HG03442 (cell line): ENCODE measurements around the gene UQCRQ.

ENCODE experiments used
- ATAC-seq: cut with Tn5 transposase; IDR thresholded peaks from one replicate; pipeline ENCODE4 v1.9.1; 2021; ENCODE audit warnings: mild to moderate bottlenecking, moderate library complexity; ENCODE audit not compliant: unreplicated experiment

The UQCRQ gene

DNA sequence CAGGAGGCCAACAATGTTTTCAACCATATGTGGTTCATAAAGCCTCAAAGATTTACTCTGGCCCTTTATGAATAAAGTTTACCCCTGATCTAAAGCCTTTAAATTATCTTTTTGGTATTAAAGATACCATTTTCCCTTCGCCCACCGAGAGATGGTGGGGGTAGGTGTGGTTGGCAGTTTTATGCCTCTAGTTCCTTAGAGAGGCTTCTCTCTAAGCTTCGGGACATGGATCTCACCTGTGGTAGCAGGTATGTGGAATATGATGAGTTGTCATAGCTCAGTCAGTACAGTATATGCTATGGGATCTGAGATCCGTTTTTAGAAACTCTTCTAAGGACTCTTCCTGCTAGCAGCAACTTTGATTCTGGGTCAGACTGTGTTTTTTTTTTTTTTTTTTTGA lies 2.3 kb downstream of the UQCRQ start:
- no peak for ATAC-seq

DNA sequence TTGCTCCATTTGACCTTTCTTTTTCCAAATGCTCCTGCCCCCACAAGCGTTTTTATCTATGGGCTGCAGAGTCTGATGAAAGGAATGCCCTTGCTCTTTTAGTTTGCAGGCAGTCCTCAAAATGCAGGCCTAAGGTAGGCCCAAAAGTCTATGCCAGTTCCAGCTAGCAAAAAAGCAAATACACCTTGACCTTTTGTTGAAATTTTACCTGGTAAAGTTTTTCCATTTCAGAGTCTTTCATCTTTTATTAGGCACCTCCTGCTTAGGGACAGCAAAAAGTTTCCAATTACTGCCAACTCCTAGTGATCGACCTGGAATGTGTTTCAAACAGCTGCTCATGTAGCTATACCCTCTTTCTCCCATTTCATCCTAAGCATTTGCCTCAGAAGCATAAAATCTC lies 4.4 kb downstream of the UQCRQ start:
- ATAC-seq, result no peak

DNA sequence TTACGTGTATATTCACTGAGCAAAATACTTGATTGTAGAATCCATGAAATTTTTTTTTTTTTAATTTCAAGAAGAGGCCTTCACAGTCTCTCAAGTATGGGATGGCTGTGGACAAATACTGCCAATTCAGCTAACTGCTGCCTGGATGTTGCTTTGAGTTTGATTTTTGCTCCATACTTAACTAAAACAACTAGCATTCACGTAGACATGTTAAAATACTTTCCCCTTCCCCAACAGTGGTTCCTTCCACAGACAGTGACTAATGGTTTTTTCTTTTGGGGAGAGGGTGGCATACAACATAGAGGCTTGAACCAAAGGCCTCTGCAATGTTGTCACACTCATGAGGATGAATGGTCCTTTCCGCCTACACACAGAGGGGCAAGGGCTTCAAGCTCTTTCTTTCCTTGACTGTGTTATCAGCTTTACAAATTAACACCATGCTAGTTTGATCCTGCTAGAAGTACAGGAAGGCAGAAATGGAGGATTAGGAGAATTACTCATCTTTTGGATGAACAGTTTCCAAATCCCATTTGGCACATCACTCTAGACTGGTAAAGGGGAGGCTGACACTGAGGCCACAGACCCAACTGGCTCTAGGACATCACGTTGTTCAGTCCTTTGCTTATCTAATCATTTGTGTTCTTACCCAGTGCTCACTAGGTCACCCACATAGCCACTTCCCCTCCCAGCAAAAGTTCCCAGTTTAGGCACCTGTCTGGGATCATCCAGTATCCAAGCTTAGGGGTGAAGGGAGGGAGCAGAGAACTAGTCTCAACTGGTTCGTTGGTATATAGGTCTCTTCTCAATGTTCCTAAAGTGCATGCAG lies 5.2 kb downstream of the UQCRQ start:
- no peak for ATAC-seq

DNA sequence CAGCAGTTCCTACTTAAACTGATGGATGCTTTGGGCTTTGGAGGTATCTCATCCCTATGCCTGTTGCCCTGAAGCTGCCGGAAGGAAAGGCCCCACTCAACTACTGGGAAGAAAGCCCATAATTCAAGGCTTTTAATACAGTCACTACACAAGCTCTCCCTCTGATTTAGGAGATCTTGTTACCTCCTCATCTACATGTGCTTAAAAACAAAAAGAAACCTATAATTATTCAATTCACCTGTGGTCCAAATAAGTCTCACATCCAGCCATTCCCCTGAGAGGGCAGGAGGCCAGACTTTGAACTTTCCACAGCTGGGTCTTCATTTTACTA lies 6.3 kb downstream of the UQCRQ start:
- ATAC-seq, result no peak

DNA sequence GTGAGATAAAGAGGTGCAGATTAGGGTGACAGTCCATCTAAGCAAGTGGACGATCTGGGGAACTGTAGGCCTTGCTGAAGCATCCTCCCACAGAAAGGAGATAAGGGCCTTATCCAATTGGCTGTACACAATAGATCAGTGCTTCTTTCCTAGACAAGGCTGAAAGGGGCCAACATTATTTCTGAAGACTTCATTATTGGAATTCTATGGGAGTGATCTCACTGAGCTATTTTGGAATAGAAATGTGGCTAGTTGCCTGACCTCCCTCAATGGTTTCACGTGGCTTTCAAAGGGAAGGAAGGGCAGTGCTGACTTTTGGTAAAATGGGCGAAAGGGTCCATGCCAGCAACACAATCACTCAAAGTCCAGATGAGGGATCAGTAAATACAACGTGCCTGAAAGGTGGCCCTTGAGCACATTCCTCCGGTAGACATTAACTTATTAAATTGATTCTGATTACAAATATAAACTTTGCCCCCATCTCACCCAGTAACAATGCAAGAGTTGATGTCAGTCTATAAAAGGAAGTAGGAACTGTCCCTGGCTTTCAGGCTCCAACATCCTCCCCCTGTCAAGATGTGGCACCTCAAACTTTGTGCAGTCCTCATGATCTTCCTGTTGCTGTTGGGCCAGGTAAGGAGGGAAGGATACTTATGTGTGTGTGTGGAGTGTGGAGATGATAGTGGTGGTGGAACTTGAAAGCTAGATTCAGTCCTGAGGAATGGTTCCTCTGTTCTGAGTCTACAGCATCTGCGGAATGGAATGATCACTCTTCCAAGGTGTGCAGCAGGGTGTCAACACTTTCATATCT lies 6.9 kb downstream of the UQCRQ start, which contains the start of gene LEAP2:
Gene LEAP2, plus strand, starts transcription at position 550 of the 811 bp plus-strand sequence. Its CDS starts 27 bp downstream, at position 577.
- no peak for ATAC-seq

DNA sequence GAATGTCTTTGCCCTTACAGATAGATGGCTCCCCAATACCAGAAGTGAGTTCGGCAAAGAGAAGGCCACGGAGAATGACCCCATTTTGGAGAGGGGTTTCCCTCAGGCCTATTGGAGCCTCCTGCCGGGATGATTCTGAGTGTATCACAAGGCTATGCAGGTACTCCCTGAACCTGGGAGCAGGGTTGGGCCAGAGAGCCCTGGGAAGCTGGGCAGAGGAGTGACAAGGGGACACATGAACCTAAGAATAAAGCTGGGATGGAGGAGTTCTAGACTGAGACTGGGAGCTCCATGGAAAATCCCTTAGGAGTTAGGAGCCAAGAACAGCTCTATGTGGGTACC lies 7.5 kb downstream of the UQCRQ start:
- ATAC-seq, result no peak

DNA sequence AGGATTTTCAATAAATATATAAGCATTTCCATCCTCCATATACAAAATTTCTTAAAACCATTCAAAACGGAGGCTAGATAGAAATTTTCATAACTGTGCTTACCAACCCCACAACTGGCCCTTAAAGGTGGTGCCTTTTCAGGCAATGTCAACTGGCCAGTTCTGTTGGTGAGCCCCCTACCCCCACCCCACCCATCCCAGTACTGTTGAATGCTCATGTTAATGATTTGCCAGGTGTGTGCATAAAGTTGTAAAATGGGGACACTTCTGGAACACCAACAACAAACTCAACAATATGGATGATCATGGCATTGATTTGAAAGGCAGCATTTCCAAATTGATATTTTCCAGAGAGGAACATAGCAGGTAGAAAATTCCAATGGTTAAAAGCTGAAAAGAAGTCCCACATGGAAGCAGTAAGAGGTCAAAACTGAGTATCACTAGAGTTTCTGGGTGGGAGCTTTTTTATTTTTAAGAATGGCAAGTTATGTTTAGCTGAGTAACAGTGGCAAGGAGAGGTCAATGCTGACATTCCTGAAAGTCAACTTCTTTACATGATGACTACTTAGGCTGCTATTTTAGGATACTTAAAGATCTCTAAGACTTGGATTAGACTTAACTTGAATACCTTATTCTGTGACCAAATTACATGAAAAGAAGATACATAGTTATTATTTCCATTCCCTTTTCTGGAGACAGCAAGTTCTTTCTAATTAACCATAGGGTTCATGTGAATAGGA lies 9.7 kb downstream of the UQCRQ start:
- no peak for ATAC-seq

DNA sequence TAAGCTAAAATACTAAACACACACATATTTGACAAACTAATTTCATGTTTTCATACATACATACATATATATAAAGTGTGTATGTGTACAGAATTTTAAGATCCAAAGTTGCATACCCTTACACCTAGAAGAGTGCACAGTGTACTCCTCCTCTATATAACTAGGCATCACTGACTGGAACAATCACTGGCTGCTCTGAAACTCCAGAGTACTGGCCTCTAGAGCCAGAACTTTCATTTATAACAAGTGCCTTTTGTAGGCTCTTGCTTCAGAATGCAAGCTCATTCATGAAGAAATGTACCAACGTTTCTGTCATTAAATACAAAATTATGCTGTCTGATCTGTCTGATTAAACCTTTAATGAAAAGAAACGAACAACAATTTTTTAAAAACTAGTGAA lies 11.0 kb downstream of the UQCRQ start:
- no peak for ATAC-seq

DNA sequence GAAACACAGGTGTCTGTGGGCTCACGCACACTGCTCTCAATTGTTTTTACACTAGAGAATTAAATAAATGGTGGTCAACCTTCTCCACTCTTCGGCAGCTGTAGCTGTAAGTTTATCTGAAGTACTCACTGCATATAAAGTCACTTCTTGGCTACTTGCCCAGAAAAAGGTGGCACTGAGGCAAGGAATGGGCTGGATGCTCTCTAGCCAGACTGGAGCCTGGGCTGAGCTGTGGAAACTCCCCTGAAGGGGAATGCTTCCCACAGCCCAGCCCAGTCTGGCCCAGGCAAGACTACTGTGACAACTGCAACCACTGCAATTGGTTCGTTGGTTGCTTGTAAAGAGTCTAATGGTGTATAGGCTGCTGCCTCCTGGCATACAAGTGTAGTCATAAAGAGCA lies 11.5 kb downstream of the UQCRQ start:
- no peak for ATAC-seq

DNA sequence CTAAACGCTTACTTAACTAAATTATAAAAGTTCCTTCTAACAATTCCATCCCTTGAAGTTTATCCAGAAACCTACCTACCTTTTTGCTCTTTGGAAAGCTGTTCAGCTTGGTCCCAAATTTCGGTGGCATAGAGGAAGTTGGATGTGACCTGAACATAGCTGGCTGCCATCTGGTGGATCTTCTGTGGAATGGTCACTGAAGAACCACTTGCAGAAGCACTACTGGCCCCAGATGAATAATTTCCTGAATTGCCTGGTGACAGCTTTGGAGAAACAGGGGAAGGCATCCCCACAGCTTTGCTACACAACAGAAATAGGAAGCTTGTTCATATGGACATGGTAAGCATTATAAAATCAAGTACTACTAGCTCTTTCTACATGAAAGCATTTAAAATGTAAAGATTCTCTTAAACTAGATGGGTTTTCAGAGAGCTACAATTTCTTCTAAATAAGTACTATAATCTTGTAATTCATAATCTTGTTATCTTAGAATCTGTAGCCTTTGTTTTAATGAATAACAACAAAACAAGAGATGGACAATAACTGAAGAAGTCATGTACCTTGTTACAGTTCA lies 16.9 kb downstream of the UQCRQ start:
- peak; percentile 59 for ATAC-seq

DNA sequence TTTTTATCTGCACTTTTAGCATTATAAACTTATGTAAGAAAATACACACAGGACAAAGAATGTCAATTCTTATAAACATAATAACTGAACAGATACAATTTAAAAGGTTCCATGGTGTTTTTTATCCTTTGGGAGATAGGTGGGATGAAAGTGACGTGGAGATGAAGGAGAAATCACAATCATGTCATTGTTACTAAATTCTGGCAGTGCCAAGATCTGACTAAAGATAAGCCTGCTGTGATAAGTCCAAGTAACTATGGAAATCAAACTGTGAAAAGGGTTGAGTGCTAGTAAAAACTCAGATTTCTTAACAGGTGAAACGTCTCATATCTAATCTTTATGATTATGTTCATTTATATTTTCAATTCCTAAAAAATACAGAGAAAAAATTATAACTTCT lies 18.1 kb downstream of the UQCRQ start:
- no peak for ATAC-seq

DNA sequence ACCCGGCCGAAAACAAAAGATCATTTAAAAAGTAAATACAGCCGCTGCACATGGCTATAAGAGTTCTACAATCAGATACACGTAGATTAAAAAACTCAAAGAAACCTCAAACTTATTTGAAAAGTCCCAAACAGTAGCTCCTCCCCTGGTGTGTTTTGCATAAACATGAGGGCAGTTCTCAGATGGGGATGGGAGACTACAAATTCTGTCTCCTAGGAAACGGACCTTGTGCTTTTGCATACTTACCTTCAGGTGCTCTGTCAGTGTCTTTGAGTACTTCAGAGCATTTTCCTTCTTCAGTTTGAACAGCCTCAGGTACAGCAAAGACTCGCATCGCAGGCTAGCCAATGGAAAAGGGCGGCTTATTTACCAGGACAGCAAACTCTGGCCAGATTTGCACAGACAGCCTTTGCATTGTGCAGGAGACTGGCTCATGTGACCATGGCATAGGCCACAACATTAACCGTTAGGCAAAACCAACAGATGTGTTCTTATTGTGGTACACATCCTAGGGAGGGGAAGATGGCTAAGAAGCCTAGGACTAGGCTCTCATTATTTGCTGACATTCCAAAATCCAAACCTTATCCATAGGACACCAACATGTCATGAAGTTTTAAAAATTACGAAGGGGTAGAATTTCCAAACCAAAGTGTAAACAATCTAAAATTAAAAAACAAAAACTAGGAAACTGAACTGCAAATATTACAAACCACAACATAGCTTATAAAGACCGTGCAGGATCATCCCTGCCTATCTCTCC lies 19.8 kb downstream of the UQCRQ start:
- no peak for ATAC-seq

DNA sequence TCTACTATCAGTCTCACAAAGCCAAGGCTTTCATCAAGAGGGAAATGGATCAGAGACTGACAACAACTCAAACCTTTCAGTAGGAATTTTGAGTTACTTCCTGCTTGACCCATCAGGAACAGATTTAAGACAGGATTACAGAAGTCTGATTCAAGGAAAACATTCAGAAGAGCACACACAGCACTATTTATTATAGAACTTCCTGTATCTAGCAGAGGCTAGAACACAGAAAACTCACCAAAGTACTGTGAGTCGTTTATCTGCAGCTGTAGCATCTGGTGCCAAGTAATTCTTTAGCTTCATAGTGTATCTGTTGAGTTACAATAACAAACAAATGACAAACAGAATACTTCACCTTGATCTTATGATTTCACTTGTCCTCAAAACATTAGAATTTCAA lies 20.8 kb downstream of the UQCRQ start:
- ATAC-seq, result no peak

DNA sequence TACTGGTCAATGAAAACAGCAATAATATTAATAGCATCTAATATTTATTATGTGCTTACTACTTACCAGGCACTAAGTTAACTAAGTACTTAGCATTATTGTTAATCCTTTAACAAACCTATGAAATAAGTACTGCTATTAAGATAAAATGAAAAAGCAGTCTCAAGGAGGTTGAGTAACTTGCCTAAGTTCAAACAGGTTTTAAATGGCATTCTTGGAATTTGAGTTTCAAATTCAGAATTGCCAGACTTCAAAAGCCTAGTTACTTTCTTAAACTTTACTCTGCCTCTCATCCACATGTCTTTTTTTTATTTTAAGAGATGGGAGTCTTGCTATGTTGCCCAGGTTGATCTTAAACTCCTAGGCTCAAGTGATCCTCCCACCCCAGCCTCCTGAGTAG lies 23.1 kb downstream of the UQCRQ start:
- ATAC-seq, result no peak

DNA sequence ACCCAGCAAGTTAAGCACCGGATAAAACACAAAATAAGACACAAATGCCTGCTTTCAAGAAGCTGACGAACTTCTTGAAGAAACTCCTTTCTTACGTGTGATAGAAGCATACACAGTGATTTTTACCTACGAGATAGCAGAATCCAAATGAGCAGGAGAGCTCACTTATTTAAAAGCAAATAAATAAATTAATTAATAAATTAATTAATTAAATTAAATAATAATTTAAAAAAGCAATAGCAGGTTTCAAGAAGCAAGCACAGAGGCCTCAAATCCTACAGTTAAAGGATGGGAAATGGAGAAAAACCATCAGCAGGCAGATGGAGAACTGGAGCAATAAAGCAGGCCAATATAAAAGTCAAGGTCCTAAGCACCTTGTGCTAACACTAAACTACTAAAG lies 24.4 kb downstream of the UQCRQ start:
- ATAC-seq, result no peak

DNA sequence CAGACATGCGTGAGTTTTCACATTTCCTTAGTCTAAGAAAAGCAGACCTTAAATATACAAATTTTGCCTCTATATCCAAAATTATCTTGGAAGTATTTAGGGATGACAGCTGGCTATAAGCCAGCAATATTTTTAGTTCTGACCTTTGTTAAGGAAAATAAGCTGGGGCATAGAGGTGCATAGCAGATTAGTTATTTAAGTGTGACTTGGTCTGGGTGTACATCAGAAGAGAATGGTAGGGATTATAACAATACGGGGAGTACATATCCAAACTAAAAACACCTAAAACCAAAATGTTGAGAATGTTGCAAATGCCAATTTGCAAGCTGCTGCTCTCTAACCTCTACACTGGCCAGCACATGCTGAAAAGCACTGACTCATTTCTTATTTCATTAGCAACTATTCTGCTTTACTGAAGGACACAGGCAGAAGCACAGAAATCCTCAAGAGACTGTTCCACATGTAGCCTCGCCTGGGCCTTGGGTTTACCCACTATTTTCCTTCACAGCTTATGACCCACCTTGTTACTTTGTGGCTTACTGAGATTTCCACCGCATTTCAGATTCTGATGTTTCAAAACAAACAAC lies 29.4 kb downstream of the UQCRQ start:
- ATAC-seq, result no peak

DNA sequence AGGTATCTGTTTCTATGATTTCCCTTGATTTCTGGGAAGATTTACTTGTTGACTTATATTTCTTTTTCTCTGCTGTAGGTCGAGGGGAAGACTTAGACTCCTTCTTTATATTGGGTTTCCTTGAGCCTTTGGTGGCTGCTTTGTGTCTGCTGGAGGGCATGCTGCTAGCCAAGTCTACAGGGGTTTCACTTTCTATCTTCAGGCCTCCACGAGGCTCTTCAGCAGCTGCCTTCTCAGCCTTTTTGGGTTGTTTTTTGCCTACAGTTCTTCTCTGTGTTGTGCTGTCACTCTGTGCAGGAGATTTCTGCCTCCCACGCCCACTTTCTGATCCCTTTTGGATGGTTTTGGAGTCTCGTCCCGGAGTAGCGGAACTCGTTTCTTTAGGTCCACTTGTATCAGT lies 30.2 kb downstream of the UQCRQ start:
- no peak for ATAC-seq

DNA sequence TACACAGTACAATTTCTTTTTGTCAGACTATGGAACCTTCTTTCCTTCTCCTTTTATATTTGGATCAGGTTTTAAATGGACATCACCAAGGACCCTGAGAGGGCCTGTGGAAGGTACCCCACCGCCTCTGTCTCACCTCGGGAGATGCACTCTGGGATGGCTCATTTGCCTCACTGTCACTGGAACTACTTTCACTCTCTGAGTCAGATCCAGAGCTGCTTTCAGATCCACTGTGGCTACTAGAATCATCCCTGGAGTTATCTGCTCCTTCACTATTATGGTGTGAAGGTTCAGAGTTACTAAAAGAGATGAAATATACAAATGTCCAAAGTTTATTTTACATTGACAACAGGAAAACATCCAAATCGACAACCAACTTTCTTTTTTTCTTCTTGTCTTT lies 31.7 kb downstream of the UQCRQ start:
- no peak for ATAC-seq

DNA sequence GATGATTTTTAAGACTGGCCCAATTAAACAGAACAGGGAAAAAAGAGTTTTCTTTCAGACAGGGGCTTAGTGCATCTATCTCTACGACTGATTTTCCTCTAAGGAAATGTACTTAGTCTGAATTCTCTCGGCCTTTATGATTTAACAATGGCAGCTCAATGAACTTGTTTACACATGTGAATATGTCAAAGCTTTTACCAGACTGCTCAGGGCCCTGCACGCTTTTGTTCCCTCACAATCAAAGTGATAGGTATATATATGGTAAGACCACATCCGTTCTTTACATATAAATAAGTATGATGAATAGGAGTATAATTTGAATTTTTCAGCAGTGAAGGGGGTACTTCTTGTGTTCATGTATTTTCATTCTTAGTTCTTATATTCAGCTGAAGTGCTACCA lies 34.6 kb downstream of the UQCRQ start:
- ATAC-seq, result no peak

DNA sequence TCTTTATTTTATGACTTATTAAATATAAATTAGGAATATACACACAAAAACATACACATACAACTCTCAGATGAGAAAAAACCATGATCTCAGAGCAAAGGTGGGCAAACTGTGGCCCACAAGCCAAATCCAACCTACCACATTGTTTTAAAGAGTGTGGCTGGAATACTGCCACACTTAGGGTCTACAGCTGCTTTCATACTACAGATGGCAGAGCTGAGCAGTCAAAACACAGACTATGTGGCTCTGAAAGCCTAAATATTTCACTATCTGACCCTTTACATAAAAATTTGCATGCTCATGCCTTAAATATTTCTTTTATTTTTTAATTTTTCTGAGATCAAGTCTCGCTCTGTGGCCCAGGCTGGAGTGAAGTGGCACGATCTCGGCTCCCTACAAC lies 35.3 kb downstream of the UQCRQ start:
- no peak for ATAC-seq
